ENCODE data around the gene IDE. TPM values are rescaled to one million over a fixed set of nuclear protein-coding genes. Genes with fewer than 3 reads are reported as not detected.
"Not testable (repeated sequence)": the region's sequence is repeated elsewhere in the genome, so short reads cannot be mapped to it uniquely, and the experiment has no call there.

IDE gene
- total RNA-seq, 4 donors from 2014 or later, result 15.1 to 23.4 (median 21.4) TPM

DNA sequence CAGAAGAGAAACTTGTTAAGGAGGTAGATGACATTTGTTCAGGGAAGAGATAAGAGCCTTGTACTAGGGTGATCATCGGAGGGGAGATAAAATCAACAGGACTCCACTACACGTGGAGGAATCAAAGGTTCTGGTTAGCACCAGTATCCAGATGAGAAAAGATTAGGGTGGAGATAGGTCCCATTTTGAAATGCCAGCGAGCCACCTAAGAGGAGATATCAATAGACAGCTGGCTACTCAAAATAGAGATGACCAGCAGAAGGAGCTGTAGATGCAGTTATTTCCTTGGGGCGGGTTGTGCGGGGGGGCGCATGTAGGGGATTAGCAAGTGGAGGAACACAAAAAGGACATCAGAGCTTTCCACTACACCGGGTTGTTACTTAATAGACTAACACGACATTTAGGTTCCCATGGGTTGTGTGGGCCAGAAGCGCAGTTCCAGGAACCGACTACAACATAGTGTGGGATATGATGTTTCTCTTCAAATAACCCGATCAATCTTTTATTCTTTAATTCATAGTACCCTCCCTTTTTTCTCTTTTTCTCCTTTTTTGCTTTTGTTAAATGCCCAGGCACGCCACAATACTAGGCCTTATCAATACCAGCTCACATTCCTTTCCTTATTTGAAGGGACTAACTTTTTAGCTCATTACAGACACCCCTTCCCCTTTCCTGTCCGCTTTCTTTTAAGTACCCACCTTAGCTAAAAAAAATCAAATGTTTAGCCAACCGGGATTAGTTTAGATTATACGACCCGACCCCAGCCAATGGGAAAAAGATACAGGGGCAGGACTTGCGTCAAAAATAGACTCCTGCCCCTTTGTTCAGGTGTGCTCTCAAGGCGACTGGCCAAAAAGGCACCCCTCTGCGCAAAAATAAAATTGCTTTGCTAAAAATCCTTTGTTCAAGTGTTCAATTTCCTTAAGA, 17.0 kb upstream of the IDE start:
- TF ChIP-seq EP300 (IDR thresholded peaks at IDR 0.05) (no peak), CTCF (IDR thresholded peaks at IDR 0.05) (peak in 1 of 5 experiments; percentile 19), POLR2A (IDR thresholded peaks at IDR 0.05) (no peak)
- Histone ChIP-seq H3K27me3 (no peaks in the 10 kb centered on the region), H3K36me3 (no peaks in the 10 kb centered on the region), H3K4me3 (peak overlapping the region; percentile 37 to 73 (median 58)), H3K4me1 (peaks cover 0 to 20% (median 13%) of the 10 kb centered on the region in 4 donors), H3K9me3 (no peaks in the 10 kb centered on the region), H3K27ac (peak overlapping the region; percentile 83 to 95 (median 94))
- WGBS, 2 donors, result 29 to 42% methylated on average over 19 of the region's 19 CpGs
- DNase-seq (ENCODE audit: low spot score in 2 of 2), result peak; percentile 49 to 72

DNA sequence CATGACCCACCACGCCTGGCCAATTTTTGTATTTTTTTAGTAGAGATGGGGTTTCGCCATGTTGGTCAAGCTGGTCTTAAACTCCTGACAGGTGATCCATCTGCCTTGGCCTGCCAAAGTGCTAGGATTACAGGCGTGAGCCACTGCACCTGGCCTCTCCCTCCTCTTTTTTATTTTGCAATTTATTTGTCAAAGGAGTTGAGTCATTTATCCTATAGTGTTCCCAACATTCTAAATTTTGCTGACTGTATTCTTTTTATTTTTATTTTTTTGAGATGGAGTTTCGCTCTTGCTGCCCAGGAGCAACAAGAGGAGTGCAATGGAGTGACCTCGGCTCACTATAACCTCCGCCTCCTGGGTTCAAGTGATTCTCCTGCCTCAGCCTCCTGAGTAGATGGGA, 8.5 kb upstream of the IDE start:
- not testable (repeated sequence) for H3K36me3 ChIP-seq; H3K4me3 ChIP-seq; H3K27ac ChIP-seq; DNase-seq (ENCODE audit: low spot score in 2 of 2); H3K27me3 ChIP-seq; H3K4me1 ChIP-seq; H3K9me3 ChIP-seq
- WGBS, 2 donors, result 94% methylated on average over 6 of the region's 6 CpGs

- Histone ChIP-seq H3K4me1 (peaks cover 0 to 29% (median 12%) of the 10 kb centered on the region in 4 donors), H3K27ac (no peak overlapping the region), H3K27me3 (no peaks in the 10 kb centered on the region), H3K36me3 (no peaks in the 10 kb centered on the region), H3K9me3 (no peaks in the 10 kb centered on the region), H3K4me3 (no peak overlapping the region)
- TF ChIP-seq EP300 (IDR thresholded peaks at IDR 0.05) (no peak), CTCF (IDR thresholded peaks at IDR 0.05) (no peak), POLR2A (IDR thresholded peaks at IDR 0.05) (no peak)
- DNase-seq (ENCODE audit: low spot score in 2 of 2), result no peak
Measured at GRCh38 chr10:92575961-92576360, 2.1 kb upstream of the IDE start.

DNA sequence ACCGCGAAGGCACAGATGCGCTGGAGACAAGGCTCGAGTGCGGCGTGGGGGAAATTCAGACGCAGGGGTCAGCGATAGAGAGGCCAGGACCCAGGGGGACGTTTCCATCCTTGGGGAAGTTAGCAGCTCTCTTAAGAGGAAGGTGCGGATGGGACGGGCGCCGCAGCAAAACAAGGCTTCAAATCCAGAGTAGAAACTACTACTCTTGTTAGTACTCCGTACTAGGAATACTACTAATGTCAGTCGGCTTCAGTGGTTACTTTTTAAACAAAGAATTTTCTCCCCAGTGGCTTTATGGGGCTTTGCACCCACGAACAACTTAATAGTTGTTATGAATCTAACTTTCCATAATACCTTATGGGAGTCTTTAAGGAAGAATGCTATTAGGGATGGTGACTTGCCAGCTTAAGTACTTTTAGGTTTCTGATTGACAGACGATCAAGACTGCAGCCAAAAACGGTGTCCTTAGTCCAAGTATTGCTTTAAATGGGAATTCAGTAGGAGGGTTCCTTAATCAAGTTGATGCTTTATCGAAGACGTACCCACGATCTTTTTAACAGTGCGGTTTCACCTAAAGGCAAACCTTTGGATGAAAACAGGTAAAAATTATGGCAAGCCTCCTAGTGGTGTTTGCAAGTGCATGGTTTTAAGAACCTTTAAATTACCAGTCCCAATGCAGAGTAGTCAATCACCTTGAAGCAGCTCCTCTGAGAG, 812 bp upstream of the IDE start:
- H3K27me3 ChIP-seq, result no peaks in the 10 kb centered on the region
- DNase-seq (ENCODE audit: low spot score in 2 of 2), result no peak
- 11 to 19% methylated on average over 14 to 22 of the region's 22 CpGs for WGBS, 2 donors
- H3K27ac ChIP-seq, result peak overlapping the region; percentile 74 to 90 (median 87)
- H3K9me3 ChIP-seq, result no peaks in the 10 kb centered on the region
- TF ChIP-seq EP300 (IDR thresholded peaks at IDR 0.05), result no peak
- no peak for TF ChIP-seq CTCF (IDR thresholded peaks at IDR 0.05)
- no peak for TF ChIP-seq POLR2A (IDR thresholded peaks at IDR 0.05)
- H3K4me1 ChIP-seq, result peaks cover 0 to 42% (median 12%) of the 10 kb centered on the region in 4 donors
- peaks cover 0 to 5% (median 0%) of the 10 kb centered on the region in 3 donors for H3K36me3 ChIP-seq
- H3K4me3 ChIP-seq, result peak overlapping the region; percentile 69 to 94 (median 84)

- peaks cover 0 to 43% (median 12%) of the 10 kb centered on the region in 4 donors for H3K4me1 ChIP-seq
- peak overlapping the region; percentile 74 to 90 (median 87) for H3K27ac ChIP-seq
- H3K27me3 ChIP-seq, result no peaks in the 10 kb centered on the region
- peak overlapping the region; percentile 69 to 94 (median 84) for H3K4me3 ChIP-seq
- WGBS, 2 donors, result 1 to 5% methylated on average over 15 to 22 of the region's 56 CpGs
- no peaks in the 10 kb centered on the region for H3K9me3 ChIP-seq
- H3K36me3 ChIP-seq, result peaks cover 0 to 11% (median 0%) of the 10 kb centered on the region in 3 donors
- TF ChIP-seq CTCF (IDR thresholded peaks at IDR 0.05) (peak in 1 of 5 experiments; percentile 10), EP300 (IDR thresholded peaks at IDR 0.05) (no peak)
- DNase-seq (ENCODE audit: low spot score in 2 of 2), result no peak
Measured at GRCh38 chr10:92573091-92573797, 649 bp downstream of the IDE start.

Measured in tibial nerve (tissue), 4 donors.